RPMI8226 (cell line): ENCODE results near the gene NIPBL.
"Not testable (repeated sequence)": the region's sequence is repeated elsewhere in the genome, so short reads cannot be mapped to it uniquely, and the experiment has no call there.

ENCODE experiments used
- DNase-seq: peaks from one replicate; pipeline ENCODE4 v3.0.0-alpha.2; 2015

The NIPBL gene

GRCh38 chr5:36950586-36951457 lies 74.3 kb downstream of the NIPBL start:
- no peak for DNase-seq

- DNase-seq = no peak
Observed at GRCh38 chr5:36953043-36953442, 76.5 kb downstream of the NIPBL start.

GRCh38 chr5:36957953-36958537 lies 81.5 kb downstream of the NIPBL start:
- DNase-seq = no peak

- no peak for DNase-seq
Observed at GRCh38 chr5:36958612-36959011, 82.0 kb downstream of the NIPBL start.

GRCh38 chr5:36965179-36965578 lies 88.6 kb downstream of the NIPBL start:
- no peak for DNase-seq

GRCh38 chr5:36969700-36970395 lies 93.3 kb downstream of the NIPBL start:
- no peak for DNase-seq

- no peak for DNase-seq
Observed at GRCh38 chr5:36978196-36978595, 101.6 kb downstream of the NIPBL start.

- no peak for DNase-seq
Observed at GRCh38 chr5:36982146-36982545, 105.6 kb downstream of the NIPBL start.

GRCh38 chr5:36985387-36985786 lies 108.8 kb downstream of the NIPBL start:
- DNase-seq = no peak

GRCh38 chr5:36988396-36988795 lies 111.8 kb downstream of the NIPBL start:
- no peak for DNase-seq

GRCh38 chr5:36998578-36998977 lies 122.0 kb downstream of the NIPBL start:
- no peak for DNase-seq

GRCh38 chr5:37002176-37002751 lies 125.7 kb downstream of the NIPBL start:
- DNase-seq = no peak

- DNase-seq = no peak
Observed at GRCh38 chr5:37005252-37005651, 128.7 kb downstream of the NIPBL start.

GRCh38 chr5:37005946-37006540 lies 129.5 kb downstream of the NIPBL start:
- no peak for DNase-seq

GRCh38 chr5:37013181-37013580 lies 136.6 kb downstream of the NIPBL start:
- not testable (repeated sequence) for DNase-seq

GRCh38 chr5:37014321-37014720 lies 137.8 kb downstream of the NIPBL start:
- no peak for DNase-seq

GRCh38 chr5:37015795-37016666 lies 139.5 kb downstream of the NIPBL start:
- DNase-seq = no peak

GRCh38 chr5:37028910-37029309 lies 152.3 kb downstream of the NIPBL start:
- no peak for DNase-seq

GRCh38 chr5:37029436-37029835 lies 152.9 kb downstream of the NIPBL start:
- DNase-seq = no peak

- no peak for DNase-seq
Observed at GRCh38 chr5:37034955-37035354, 158.4 kb downstream of the NIPBL start.

- DNase-seq = no peak
Observed at GRCh38 chr5:37037840-37038239, 161.3 kb downstream of the NIPBL start.

- no peak for DNase-seq
Observed at GRCh38 chr5:37039824-37040223, 163.3 kb downstream of the NIPBL start.
